ENCODE data around the gene OR10G3. TPM values are rescaled to one million over a fixed set of nuclear protein-coding genes. Genes with fewer than 3 reads are reported as not detected.
A peak's percentile ranks its signal among the peaks of the same experiment; 100 is the strongest.

The OR10G3 gene
- total and polyA plus RNA-seq, 2 of the 13 experiments (the other 11 are each of a cell fraction or from before 2014, with no cell fraction given) = not detected

DNA sequence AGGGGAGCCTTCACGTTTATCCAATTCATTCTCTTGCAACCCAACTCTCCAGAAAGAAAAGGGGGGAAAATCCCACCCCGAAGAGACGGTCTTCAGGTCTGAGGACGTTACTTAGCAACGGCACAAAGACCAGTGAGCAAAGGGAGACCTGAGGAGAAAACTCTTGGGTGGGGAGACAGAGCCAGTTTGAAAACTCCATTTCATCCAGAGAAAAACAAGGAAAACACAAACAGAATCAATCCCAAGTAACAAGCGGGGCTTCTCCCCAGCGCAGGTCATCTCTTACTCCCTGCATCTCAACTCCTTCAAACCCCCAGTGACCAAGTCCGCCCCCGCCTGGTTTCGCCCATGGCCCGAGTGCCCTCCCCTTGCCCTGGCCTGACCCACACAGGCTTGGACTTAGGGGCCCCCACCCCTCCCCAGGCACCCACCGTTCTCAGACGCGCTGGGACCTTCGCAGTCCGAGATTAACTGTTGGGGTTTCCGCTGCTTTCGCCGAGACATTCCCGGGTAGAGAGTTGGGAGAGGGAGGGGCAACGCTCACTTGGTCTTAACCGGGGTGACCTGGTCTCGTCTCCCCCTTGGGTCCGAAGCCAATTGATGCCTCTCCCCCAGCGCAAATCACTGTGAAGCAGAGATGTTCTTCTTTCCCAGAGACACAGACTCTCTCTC is 43.3 kb downstream of the OR10G3 start (continued):
- peak; percentile 46; the same call in 1 of the 2 replicates for TF ChIP-seq MAF1 (CRISPR knock-in tag; IDR thresholded peaks at IDR 0.05; ENCODE audit: borderline replicate concordance)
- TF ChIP-seq ZNF451 (CRISPR knock-in tag; IDR thresholded peaks at IDR 0.05) = peak; percentile 42; the same call in 1 of the 2 replicates
- no peak for TF ChIP-seq ZNF12 (CRISPR knock-in tag; IDR thresholded peaks at IDR 0.05)
- TF ChIP-seq ESRRA (CRISPR knock-in tag; IDR thresholded peaks at IDR 0.05; ENCODE audit: low read depth) = no peak
- 0 out of 2 replicates have a peak, but pooled peaks have one; percentile 25 for TF ChIP-seq ZBTB10 (CRISPR knock-in tag; IDR thresholded peaks at IDR 0.05; ENCODE audit: borderline replicate concordance)
- TF ChIP-seq, protein P1, sequence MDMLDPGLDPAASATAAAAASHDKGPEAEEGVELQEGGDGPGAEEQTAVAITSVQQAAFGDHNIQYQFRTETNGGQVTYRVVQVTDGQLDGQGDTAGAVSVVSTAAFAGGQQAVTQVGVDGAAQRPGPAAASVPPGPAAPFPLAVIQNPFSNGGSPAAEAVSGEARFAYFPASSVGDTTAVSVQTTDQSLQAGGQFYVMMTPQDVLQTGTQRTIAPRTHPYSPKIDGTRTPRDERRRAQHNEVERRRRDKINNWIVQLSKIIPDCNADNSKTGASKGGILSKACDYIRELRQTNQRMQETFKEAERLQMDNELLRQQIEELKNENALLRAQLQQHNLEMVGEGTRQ (IDR thresholded peaks at IDR 0.05; ENCODE audit: low read depth, low read length) = no peak
- TF ChIP-seq, protein P1 (CRISPR knock-in tag; IDR thresholded peaks at IDR 0.05; ENCODE audit: borderline replicate concordance) = no peak
- no peak for TF ChIP-seq ZFYVE20 (CRISPR knock-in tag; IDR thresholded peaks at IDR 0.05; ENCODE audit: borderline replicate concordance, low read depth)
- TF ChIP-seq IRX3 (CRISPR knock-in tag; IDR thresholded peaks at IDR 0.05; ENCODE audit: borderline replicate concordance, low read depth) = no peak
- 0 out of 2 replicates have a peak, but pooled peaks have one; percentile 32 for TF ChIP-seq WIZ (CRISPR knock-in tag; IDR thresholded peaks at IDR 0.05)
- TF ChIP-seq, protein P2, sequence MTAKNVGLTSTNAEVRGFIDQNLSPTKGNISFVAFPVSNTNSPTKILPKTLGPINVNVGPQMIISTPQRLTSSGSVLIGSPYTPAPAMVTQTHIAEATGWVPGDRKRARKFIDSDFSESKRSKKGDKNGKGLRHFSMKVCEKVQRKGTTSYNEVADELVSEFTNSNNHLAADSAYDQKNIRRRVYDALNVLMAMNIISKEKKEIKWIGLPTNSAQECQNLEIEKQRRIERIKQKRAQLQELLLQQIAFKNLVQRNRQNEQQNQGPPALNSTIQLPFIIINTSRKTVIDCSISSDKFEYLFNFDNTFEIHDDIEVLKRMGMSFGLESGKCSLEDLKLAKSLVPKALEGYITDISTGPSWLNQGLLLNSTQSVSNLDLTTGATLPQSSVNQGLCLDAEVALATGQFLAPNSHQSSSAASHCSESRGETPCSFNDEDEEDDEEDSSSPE (CRISPR knock-in tag; IDR thresholded peaks at IDR 0.05) = no peak
- TF ChIP-seq ZNF136 (CRISPR knock-in tag; IDR thresholded peaks at IDR 0.05; ENCODE audit: low read depth) = no peak
- no peak for TF ChIP-seq EHMT2 (IDR thresholded peaks at IDR 0.05; ENCODE audit: borderline replicate concordance, low read depth, low read length)
- TF ChIP-seq ZNF547 (CRISPR knock-in tag; IDR thresholded peaks at IDR 0.05) = no peak
- TF ChIP-seq ZNF768 (CRISPR knock-in tag; IDR thresholded peaks at IDR 0.05) = peak; percentile 39; the same call in 1 of the 2 replicates
- no peak for TF ChIP-seq ELF1 (CRISPR knock-in tag; IDR thresholded peaks at IDR 0.05)
- TF ChIP-seq ZNF567 (CRISPR knock-in tag; IDR thresholded peaks at IDR 0.05; ENCODE audit: borderline replicate concordance) = 0 out of 2 replicates have a peak, but pooled peaks have one; percentile 41
- 0 out of 2 replicates have a peak, but pooled peaks have one; percentile 48 for TF ChIP-seq ZIK1 (CRISPR knock-in tag; IDR thresholded peaks at IDR 0.05; ENCODE audit: borderline replicate concordance, low read depth)
- no peak for TF ChIP-seq SRY (CRISPR knock-in tag; IDR thresholded peaks at IDR 0.05)
- no peak for TF ChIP-seq ARNT (IDR thresholded peaks at IDR 0.05)
- no peak for TF ChIP-seq MATR3 (CRISPR knock-in tag; IDR thresholded peaks at IDR 0.05)
- TF ChIP-seq ZNF274 (CRISPR knock-in tag; IDR thresholded peaks at IDR 0.05) = 0 out of 2 replicates have a peak, but pooled peaks have one; percentile 52
- peak; percentile 22 for TF ChIP-seq ZNF883 (CRISPR knock-in tag; IDR thresholded peaks at IDR 0.05; ENCODE audit: not compliant biosample characterization)
- TF ChIP-seq KDM3A (CRISPR knock-in tag; IDR thresholded peaks at IDR 0.05; ENCODE audit: low read depth) = no peak
- TF ChIP-seq HOXA9 (CRISPR knock-in tag; IDR thresholded peaks at IDR 0.05; ENCODE audit: borderline replicate concordance) = no peak

All from HepG2 (cell line).